ENCODE results near the gene HTT-AS.

GRCh38 chr4:3079694-3080123 is 5.4 kb upstream of the HTT-AS start:
- TF ChIP-seq CTCF (IDR thresholded peaks at IDR 0.05) = no peak
- no peak for TF ChIP-seq POLR2AphosphoS5 (IDR thresholded peaks at IDR 0.05)
- TF ChIP-seq POLR2A (IDR thresholded peaks at IDR 0.05) = no peak

All from suprapubic skin (tissue), 4 donors.